Subcutaneous adipose tissue (tissue), 4 donors: ENCODE results near the gene AJUBA. TPM values are rescaled to one million over a fixed set of nuclear protein-coding genes. Genes with fewer than 3 reads are reported as not detected.

Source experiments
- total RNA-seq, 4 donors: library from RNA; depleted of rRNA; stranded (reverse); fragments of >200 nt; gene quantifications; one replicate each; pipeline ENCODE4 v1.1.0, GENCODE V29; 2016
- TF ChIP-seq, protein P1 (sequence below): fragments of 450-650 bp; IDR thresholded peaks from one replicate; pipeline ENCODE4 v1.5.1; 2016; ENCODE audit warnings: low read depth, mild to moderate bottlenecking, control low read depth, antibody characterized with exemption, moderate library complexity

The AJUBA gene
- total RNA-seq, 4 donors from 2014 or later: 1.8 to 7.2 (median 4.7) TPM

DNA sequence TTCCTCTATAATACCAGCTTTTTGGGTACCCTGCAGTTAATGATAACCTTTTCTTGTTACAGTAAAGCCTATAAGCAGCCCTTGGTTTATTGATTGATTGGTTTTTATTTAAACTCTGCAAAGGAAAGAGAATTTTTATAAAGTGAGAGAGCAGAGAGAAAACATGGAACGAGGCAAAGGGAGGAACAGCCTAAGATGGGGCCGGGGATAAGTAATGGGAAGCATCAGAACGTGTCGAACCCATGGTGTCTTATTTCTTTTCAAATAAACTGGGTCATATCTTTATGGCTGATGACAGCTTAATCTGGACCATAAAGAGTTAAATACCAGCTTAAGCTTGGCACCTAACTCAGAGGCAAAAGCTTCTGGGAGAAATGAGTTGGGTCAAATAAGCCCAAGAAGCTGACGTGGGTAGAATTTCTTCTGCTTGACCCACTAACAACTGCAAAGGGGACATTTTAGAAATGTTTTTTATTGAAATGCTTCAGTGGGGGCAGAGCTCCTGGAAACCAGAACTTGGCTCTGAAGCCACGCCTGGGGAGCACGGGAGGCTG, 39.6 kb upstream of the AJUBA start:
- TF ChIP-seq, protein P1, sequence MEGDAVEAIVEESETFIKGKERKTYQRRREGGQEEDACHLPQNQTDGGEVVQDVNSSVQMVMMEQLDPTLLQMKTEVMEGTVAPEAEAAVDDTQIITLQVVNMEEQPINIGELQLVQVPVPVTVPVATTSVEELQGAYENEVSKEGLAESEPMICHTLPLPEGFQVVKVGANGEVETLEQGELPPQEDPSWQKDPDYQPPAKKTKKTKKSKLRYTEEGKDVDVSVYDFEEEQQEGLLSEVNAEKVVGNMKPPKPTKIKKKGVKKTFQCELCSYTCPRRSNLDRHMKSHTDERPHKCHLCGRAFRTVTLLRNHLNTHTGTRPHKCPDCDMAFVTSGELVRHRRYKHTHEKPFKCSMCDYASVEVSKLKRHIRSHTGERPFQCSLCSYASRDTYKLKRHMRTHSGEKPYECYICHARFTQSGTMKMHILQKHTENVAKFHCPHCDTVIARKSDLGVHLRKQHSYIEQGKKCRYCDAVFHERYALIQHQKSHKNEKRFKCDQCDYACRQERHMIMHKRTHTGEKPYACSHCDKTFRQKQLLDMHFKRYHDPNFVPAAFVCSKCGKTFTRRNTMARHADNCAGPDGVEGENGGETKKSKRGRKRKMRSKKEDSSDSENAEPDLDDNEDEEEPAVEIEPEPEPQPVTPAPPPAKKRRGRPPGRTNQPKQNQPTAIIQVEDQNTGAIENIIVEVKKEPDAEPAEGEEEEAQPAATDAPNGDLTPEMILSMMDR: no peak

DNA sequence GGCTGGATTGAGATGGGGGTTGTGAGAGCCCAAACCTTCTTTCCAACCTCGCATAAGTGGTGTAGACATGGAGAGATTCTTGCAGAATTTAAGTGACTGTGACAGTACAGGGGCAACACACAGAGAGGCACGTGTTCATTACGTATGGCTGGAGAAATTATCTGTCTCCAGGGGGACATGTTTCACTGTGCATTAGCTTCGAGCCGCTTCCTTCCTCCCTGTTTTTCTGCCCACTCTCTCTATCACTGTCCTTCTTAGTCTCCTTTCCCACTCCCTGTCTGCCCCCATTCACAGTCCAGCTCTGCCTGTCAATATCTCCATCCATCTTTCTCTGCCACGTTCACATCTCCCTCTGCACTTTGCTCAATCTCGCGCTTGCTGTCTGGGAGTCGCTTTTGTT, 39.1 kb upstream of the AJUBA start:
- TF ChIP-seq, protein P1: no peak

DNA sequence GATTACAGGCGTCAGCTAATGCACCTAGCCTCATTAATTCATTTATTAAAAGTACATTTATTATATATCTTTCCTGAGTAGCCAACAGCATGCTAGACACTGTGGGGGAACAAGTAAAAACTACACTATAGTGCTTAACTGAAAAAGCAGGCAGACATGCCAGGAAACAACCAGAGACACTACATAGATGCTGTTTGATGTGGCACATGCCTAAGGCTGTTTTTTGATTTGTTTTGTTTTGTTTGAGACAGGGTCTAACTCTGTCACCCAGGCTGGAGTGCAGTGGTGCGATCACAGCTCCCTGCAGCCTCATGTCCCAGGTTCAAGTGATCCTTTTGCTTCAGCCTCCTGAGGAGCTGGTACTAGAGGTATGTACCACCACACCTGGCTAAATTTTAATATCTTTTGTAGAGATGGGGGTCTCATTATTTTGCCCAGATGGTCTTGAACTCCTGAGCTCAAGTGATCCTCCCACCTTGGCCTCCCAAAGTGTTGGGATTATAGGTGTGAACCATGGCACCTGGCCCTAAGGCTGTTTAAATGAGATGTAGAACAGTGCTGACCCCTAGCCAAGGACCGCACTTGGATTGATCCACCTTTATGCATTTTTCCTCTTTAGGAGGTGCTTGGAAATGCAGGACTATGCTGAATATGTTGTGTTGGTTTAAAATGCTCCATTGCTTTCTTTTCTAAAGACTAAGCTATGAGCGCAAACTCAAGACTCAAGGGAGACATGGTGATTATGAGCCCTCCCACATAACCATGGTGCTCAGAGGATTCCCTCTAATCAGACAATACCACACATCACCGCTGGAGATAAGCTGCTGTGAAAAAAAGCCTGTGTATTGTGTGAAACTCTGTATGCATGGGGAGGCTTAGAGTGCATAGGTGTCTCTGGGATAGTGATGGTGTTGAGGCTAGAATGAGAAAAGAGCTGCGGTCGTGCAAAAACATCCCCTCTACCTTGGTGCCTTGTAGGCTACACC, 38.1 kb upstream of the AJUBA start:
- TF ChIP-seq, protein P1: no peak

DNA sequence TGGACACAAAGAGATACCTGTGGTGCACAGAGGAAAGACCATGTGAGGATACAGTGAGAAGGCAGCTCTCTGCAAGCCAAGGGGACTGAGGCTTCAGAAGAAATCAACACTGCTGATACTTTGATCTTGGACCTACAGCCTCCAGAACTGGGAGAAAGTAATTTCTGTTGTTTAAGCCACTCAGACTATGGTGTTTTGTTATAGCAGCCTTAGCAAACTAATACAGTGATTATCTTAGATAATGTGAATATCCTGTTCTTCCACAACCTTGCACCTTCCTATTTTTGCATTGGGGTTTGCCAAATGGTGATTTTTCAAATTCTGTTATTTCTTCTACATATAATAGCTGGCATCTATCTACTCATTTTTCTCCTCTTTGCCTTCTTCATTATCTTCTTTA, 35.8 kb upstream of the AJUBA start:
- TF ChIP-seq, protein P1: no peak

DNA sequence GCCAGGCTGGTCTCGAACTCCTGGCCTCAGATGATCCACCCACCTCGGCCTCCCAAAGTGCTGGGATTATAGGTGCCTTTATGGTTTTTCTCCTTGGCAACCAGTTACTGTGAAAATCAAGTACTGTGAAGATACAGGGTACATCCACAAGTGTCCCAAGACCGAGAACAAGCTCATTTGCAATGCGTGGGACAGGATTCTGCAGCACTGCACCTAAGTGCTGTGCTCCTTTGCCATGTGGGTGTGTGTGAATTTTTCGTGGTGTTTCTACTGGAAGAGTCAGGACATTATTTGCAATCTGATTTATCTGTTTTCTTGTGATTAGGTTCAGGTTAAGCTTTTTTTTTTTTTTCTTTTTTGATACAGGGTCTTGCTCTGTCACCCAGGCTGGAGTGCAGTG, 34.7 kb upstream of the AJUBA start:
- TF ChIP-seq, protein P1: no peak

DNA sequence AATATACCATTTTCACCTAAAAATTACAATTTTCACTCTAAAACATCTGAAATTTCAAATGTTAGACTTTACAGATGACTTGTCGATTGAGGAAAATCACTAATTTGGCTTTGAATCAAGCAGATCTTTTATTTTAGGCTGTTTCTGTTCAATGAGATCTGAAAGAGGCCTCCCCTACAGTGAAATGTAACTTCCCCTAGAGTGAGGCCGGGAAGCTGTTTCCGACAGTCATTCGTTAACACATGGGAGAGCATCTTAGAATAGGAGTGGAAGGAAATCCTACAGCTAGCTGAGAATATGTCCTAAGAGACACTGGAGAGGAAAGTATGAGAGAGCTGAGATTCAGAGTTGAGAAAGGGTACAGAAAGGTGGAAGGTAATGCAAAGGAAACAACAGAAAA, 33.3 kb upstream of the AJUBA start:
- TF ChIP-seq, protein P1: no peak

DNA sequence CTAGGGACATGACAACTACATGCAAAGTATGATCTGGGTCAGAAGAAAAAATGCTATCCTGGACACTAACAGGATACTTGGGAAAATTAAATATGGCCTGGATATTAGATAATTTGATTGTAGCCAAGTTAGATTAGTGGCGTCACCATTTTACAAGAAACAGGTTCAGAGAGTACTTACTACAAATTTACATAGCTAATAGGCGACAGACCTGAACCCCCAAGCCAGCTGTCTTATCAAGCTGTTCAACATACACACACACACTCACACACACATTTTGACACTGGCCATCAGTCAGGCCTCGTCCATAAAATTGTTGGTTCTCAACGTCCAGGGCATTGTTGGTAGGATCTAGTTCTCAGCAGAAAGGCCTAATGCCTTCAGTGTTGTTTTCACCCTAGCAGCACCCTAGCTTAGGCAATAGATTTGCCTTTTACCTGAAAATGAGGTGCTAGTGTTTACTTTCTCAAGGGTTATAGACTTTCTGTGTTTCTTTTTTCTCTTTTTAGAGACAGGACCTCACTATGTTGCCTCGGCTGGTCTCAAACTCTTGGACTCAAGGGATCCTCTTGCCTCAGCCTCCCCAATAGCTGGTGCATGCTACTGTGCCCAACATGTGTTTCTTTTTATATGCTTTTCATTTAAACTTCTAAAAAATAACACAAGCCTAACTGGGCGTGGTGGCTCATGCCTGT, 30.9 kb upstream of the AJUBA start:
- TF ChIP-seq, protein P1: no peak
